Ovary (tissue), 9 donors: ENCODE results near the gene POLE2. TPM values are rescaled to one million over a fixed set of nuclear protein-coding genes. Genes with fewer than 3 reads are reported as not detected.
A peak's percentile ranks its signal among the peaks of the same experiment; 100 is the strongest.
"Not testable (repeated sequence)": the region's sequence is repeated elsewhere in the genome, so short reads cannot be mapped to it uniquely, and the experiment has no call there.

Source experiments
- DNase-seq, 5 donors: peaks; one replicate each; pipeline ENCODE4 v3.0.0-alpha.2; 2019 to 2020
- H3K27ac ChIP-seq, 2 donors: fragments of 200-600 bp; one replicate each; pipeline versions ENCODE4 v1.5.1 to v1.8.0; 2019 to 2022
- H3K27me3 ChIP-seq: fragments of 200-600 bp; one replicate; pipeline ENCODE4 v1.8.0; 2022
- H3K36me3 ChIP-seq: fragments of 200-600 bp; sonication (generic); one replicate; pipeline ENCODE4 v1.5.1; 2019
- H3K4me1 ChIP-seq: one replicate; pipeline ENCODE4 v1.8.1; 2013; ENCODE audit warnings: mild to moderate bottlenecking, moderate library complexity; ENCODE audit not compliant: insufficient read depth
- H3K4me3 ChIP-seq: fragments of 200-600 bp; sonication (generic); one replicate; pipeline ENCODE4 v1.5.1; 2017
- H3K9me3 ChIP-seq, 2 donors: fragments of 200-600 bp in 1 of 2; sonication (generic) in 1 of 2; one replicate each; pipeline versions ENCODE4 v1.5.1 to v1.8.1; 2013 to 2019; ENCODE audit warnings: mild to moderate bottlenecking in 1 of 2, moderate library complexity in 1 of 2
- CTCF ChIP-seq, 3 donors: fragments of 450-650 bp in 2 of 3; fragments of 200-600 bp in 1 of 3; IDR thresholded peaks; one replicate each; pipeline versions ENCODE4 v1.5.1 to v1.8.0; 2016 to 2022; ENCODE audit warnings: antibody characterized with exemption in 3 of 3, mild to moderate bottlenecking in 1 of 3
- EP300 ChIP-seq: sonication (generic); formaldehyde crosslinking; IDR thresholded peaks from one replicate; pipeline ENCODE4 v1.6.1; 2017; ENCODE audit warnings: antibody characterized with exemption
- POLR2A ChIP-seq: fragments of 450-650 bp; IDR thresholded peaks from one replicate; pipeline ENCODE4 v1.6.1; 2017; ENCODE audit warnings: antibody characterized with exemption, mild to moderate bottlenecking, moderate library complexity
- WGBS, 3 donors: extraction: QIAGEN DNeasy Blood & Tissue Kit in 1 of 3; methylation state at CpG; one replicate each; pipeline versions ENCODE4 v1.1.5 to v1.1.7; 2013 to 2017; 5-methylcytosine and 5-hydroxymethylcytosine counted together
- intact Hi-C, 4 donors: fragments of 100-400 bp; cut with DNase I; formaldehyde crosslinking; loops; one replicate each; pipeline versions ENCODE4 v1.11.0 to v1.15.1; 2022 to 2023
- polyA plus RNA-seq, 2 donors: library from polyadenylated mRNA; stranded (reverse); fragments of 200-250 nt in 1 of 2; fragments of 350-450 nt in 1 of 2; fragmentation: Illumina TruSeq in 1 of 2; extraction: RNeasy Lipid Tissue Mini Kit (QIAGEN cat#74804) in 1 of 2; gene quantifications; one replicate each; pipeline ENCODE4 v1.2.3, GENCODE V29; 2013 to 2014
- total RNA-seq, 7 donors: library from RNA; depleted of rRNA in 2 of 7; stranded (reverse); fragments of >200 nt in 2 of 7; fragmentation: NEBNext Ultra II Directional in 3 of 7; extraction: Animal tissue kit (Norgen Biotek cat#: 25700) in 3 of 7; gene quantifications; one replicate each; pipeline versions ENCODE4 v1.1.0 to v1.2.4, GENCODE V29; 2016 to 2023
- donor health status: DM: no; HTN: no; CAD: no; lungs with moderate emphysema.
- donor health status: DM: no; HTN: no; CAD: no.
- donor health status: Bipolar disorder and iron deficiency.
- donor health status: DM: yes; HTN: yes; CAD: no.
- donor health status: DM: no; HTN: no; CAD: no.
- donor health status: DM: yes; HTN: yes; CAD: no.

POLE2 gene
- total and polyA plus RNA-seq, 9 donors, result 1.6 to 5.0 (median 2.5) TPM

GRCh38 chr14:49720744-49721143 lies 32.7 kb upstream of the POLE2 start:
- no peaks in the 10 kb centered on the region for H3K36me3 ChIP-seq
- H3K27ac ChIP-seq, result no peak overlapping the region
- H3K4me1 ChIP-seq, result no peaks in the 10 kb centered on the region
- intact Hi-C loops, result no loop called here
- DNase-seq, result no peak
- H3K4me3 ChIP-seq, result no peak overlapping the region
- TF ChIP-seq CTCF (IDR thresholded peaks at IDR 0.05) (no peak), EP300 (no peak), POLR2A (no peak)
- no peaks in the 10 kb centered on the region for H3K27me3 ChIP-seq
- no peaks in the 10 kb centered on the region for H3K9me3 ChIP-seq

- H3K4me1 ChIP-seq, H3K36me3 ChIP-seq, intact Hi-C loops, H3K27ac ChIP-seq, DNase-seq, H3K9me3 ChIP-seq, H3K27me3 ChIP-seq, H3K4me3 ChIP-seq: not testable (repeated sequence)
- WGBS, 3 donors, result 98 to 99% (median 98%) methylated on average over 11 of the region's 11 CpGs
Observed at GRCh38 chr14:49710993-49711392, 23.0 kb upstream of the POLE2 start.

GRCh38 chr14:49704471-49704870 lies 16.5 kb upstream of the POLE2 start:
- H3K27me3 ChIP-seq, H3K4me3 ChIP-seq, H3K36me3 ChIP-seq, H3K9me3 ChIP-seq, DNase-seq, H3K27ac ChIP-seq, H3K4me1 ChIP-seq: not testable (repeated sequence)
- intact Hi-C loops, result loop anchor here in 2 of 4 donors (10.0 kb wide), 2 partner anchors 60 to 300 kb away; no protein-coding TSS in a partner anchor
- WGBS, 3 donors, result 36 to 66% (median 40%) methylated on average over 4 of the region's 4 CpGs

- Histone ChIP-seq H3K4me1 (peaks cover 1% of the 10 kb centered on the region), H3K36me3 (no peaks in the 10 kb centered on the region), H3K27ac (no peak overlapping the region), H3K27me3 (no peaks in the 10 kb centered on the region), H3K9me3 (no peaks in the 10 kb centered on the region), H3K4me3 (no peak overlapping the region)
- DNase-seq, result no peak
- TF ChIP-seq EP300 (no peak), POLR2A (no peak), CTCF (IDR thresholded peaks at IDR 0.05) (no peak)
- intact Hi-C loops, result loop anchor here in 2 of 4 donors (10.0 kb wide), 2 partner anchors 59 to 301 kb away; no protein-coding TSS in a partner anchor
- 5 to 38% (median 9%) methylated on average over 3 of the region's 3 CpGs for WGBS, 3 donors
Observed at GRCh38 chr14:49703965-49704364, 16.0 kb upstream of the POLE2 start.

- no peak for DNase-seq
- H3K4me3 ChIP-seq, result no peak overlapping the region
- H3K27ac ChIP-seq, result no peak overlapping the region
- 57 to 80% (median 62%) methylated on average over 4 of the region's 4 CpGs for WGBS, 3 donors
- H3K9me3 ChIP-seq, result no peaks in the 10 kb centered on the region
- intact Hi-C loops, result loop anchor here in 2 of 4 donors (10.0 kb wide), 2 partner anchors 58 to 302 kb away; no protein-coding TSS in a partner anchor
- H3K36me3 ChIP-seq, result no peaks in the 10 kb centered on the region
- TF ChIP-seq EP300 (no peak), POLR2A (no peak), CTCF (IDR thresholded peaks at IDR 0.05) (no peak)
- no peaks in the 10 kb centered on the region for H3K27me3 ChIP-seq
- peaks cover 1% of the 10 kb centered on the region for H3K4me1 ChIP-seq
Observed at GRCh38 chr14:49702725-49703124, 14.7 kb upstream of the POLE2 start.

GRCh38 chr14:49693735-49694124 lies 5.7 kb upstream of the POLE2 start:
- WGBS, 3 donors, result 7 to 13% (median 12%) methylated on average over 9 to 13 of the region's 13 CpGs
- intact Hi-C loops, result loop anchor here in 2 of 4 donors (2.0 to 10.0 kb wide), 2 partner anchors 61 to 71 kb away; partner anchors contain the start of gene KLHDC2 (in 1 of the 2)
- not testable (repeated sequence) for H3K4me1 ChIP-seq, H3K36me3 ChIP-seq, H3K9me3 ChIP-seq, H3K27me3 ChIP-seq
- H3K4me3 ChIP-seq, result peak overlapping the region; percentile 76
- DNase-seq, result peak in 4 of 5 donors; percentile 22 to 46 (median 34)
- peak overlapping the region in 1 of 2 donors; percentile 97 for H3K27ac ChIP-seq
